GM12874 (cell line): ENCODE results near the gene EGLN1.

ENCODE experiments used
- CTCF ChIP-seq: IDR thresholded peaks from 2 replicates; pipeline ENCODE4 v1.5.1; 2011; ENCODE audit warnings: low read depth, mild to moderate bottlenecking, control low read depth, low read length, moderate library complexity; ENCODE audit not compliant: insufficient read depth

EGLN1 gene

GRCh38 chr1:231351816-231352215 is 70.3 kb downstream of the EGLN1 start:
- no peak for TF ChIP-seq CTCF

GRCh38 chr1:231348442-231348841 is 73.6 kb downstream of the EGLN1 start:
- TF ChIP-seq CTCF, result no peak

- no peak for TF ChIP-seq CTCF
These were observed 74.1 kb downstream of the EGLN1 start for GRCh38 chr1:231347961-231348360.

- TF ChIP-seq CTCF, result no peak
These were observed 81.6 kb downstream of the EGLN1 start for GRCh38 chr1:231340328-231341013.

- no peak for TF ChIP-seq CTCF
These were observed 83.6 kb downstream of the EGLN1 start, which contains the start of gene SPRTN for GRCh38 chr1:231338270-231339128. TSS of gene SPRTN (plus strand) at chr1:231338293. CDS start at chr1:231338384, 91 bp downstream.

- no peak for TF ChIP-seq CTCF
These were observed 84.4 kb downstream of the EGLN1 start, which contains the start of gene EXOC8 for GRCh38 chr1:231337472-231338269. TSS of gene EXOC8 (minus strand) at chr1:231337852. CDS start at chr1:231337745, 107 bp downstream.

GRCh38 chr1:231337043-231337471 is 85.0 kb downstream of the EGLN1 start:
- TF ChIP-seq CTCF, result no peak
